Karpas-422 (cell line): ENCODE data around the gene SUPT6H. TPM values are rescaled to one million over a fixed set of nuclear protein-coding genes. Genes with fewer than 3 reads are reported as not detected.

Experiments
- DNase-seq: peaks from one replicate; pipeline ENCODE4 v3.0.0-alpha.2; 2015
- H2AFZ ChIP-seq: fragments of 200-600 bp; sonication (generic); 2 replicates; pipeline ENCODE4 v1.6.1; 2014; ENCODE audit warnings: antibody characterized with exemption, low read length, mixed read lengths
- H3K27ac ChIP-seq: fragments of 200-600 bp; sonication (generic); 2 replicates; pipeline ENCODE4 v1.5.1; 2014; ENCODE audit warnings: mild to moderate bottlenecking, low read length, moderate library complexity
- H3K27me3 ChIP-seq: fragments of 200-600 bp; sonication (generic); 2 replicates; pipeline ENCODE4 v1.6.1; 2014; ENCODE audit warnings: low read length, mixed read lengths
- H3K36me3 ChIP-seq: fragments of 200-600 bp; sonication (generic); 2 replicates; pipeline ENCODE4 v1.6.1; 2014; ENCODE audit warnings: low read length, mixed read lengths; ENCODE audit not compliant: insufficient read depth
- H3K4me1 ChIP-seq: fragments of 200-600 bp; sonication (generic); 2 replicates; pipeline ENCODE4 v1.6.1; 2014; ENCODE audit warnings: mild to moderate bottlenecking, low read length, mixed read lengths
- H3K4me2 ChIP-seq: fragments of 200-600 bp; sonication (generic); 2 replicates; pipeline ENCODE4 v1.6.1; 2014; ENCODE audit warnings: low read length, low read depth, mild to moderate bottlenecking; ENCODE audit not compliant: poor library complexity, severe bottlenecking
- H3K4me3 ChIP-seq: fragments of 200-600 bp; sonication (generic); 2 replicates; pipeline ENCODE4 v1.5.1; 2014; ENCODE audit warnings: mild to moderate bottlenecking, antibody characterized with exemption, low read length, mixed read lengths
- H3K79me2 ChIP-seq: fragments of 200-600 bp; sonication (generic); 2 replicates; pipeline ENCODE4 v1.6.1; 2014; ENCODE audit warnings: mild to moderate bottlenecking, low read length, mixed read lengths
- H3K9ac ChIP-seq: fragments of 200-600 bp; sonication (generic); 2 replicates; pipeline ENCODE4 v1.6.0; 2014; ENCODE audit warnings: low read length
- H3K9me2 ChIP-seq: fragments of 200-600 bp; sonication (generic), shearing (Covaris generic); replicated peaks from 2 replicates; pipeline ENCODE4 v1.6.0; 2014; ENCODE audit warnings: mild to moderate bottlenecking, low read length, moderate library complexity; ENCODE audit not compliant: insufficient read depth
- H3K9me3 ChIP-seq: fragments of 300-700, 200-600 bp; sonication (generic); 2 replicates; pipeline ENCODE4 v1.6.1; 2014; ENCODE audit warnings: low read length, mixed read lengths
- H4K20me1 ChIP-seq: fragments of 200-600 bp; sonication (generic); 2 replicates; pipeline ENCODE4 v1.6.1; 2014; ENCODE audit warnings: mild to moderate bottlenecking, antibody characterized with exemption, low read length, low read depth; ENCODE audit not compliant: insufficient read depth
- total RNA-seq: library from RNA; depleted of rRNA; stranded (reverse); fragments of >200 nt; shearing (Covaris generic); gene quantifications from 2 replicates; pipeline ENCODE4 v1.2.3, GENCODE V29; 2014; ENCODE audit warnings: low replicate concordance

Gene SUPT6H
- total RNA-seq, 1 experiment from 2014 or later = 91.5 TPM

- Histone ChIP-seq H3K36me3 (peaks cover 35% of the 10 kb centered on the region), H3K4me1 (peaks cover 66% of the 10 kb centered on the region), H3K79me2 (peaks cover 24% of the 10 kb centered on the region), H3K9me3 (no peaks in the 10 kb centered on the region), H4K20me1 (peaks cover 28% of the 10 kb centered on the region; the same call in 1 of the 2 replicates), H3K9me2 (no peaks in the 10 kb centered on the region), H3K27ac (peak overlapping the region; percentile 73), H3K9ac (peak overlapping the region; percentile 77), H2AFZ (no peak overlapping the region), H3K4me2 (peak overlapping the region; percentile 70), H3K4me3 (peak overlapping the region; percentile 65), H3K27me3 (no peaks in the 10 kb centered on the region)
- DNase-seq = peak; percentile 88
Measured at GRCh38 chr17:28725166-28725659, 63.2 kb downstream of the SUPT6H start.

- peak overlapping the region; percentile 73 for H3K27ac ChIP-seq
- H4K20me1 ChIP-seq = peaks cover 26% of the 10 kb centered on the region; the same call in 1 of the 2 replicates
- H3K9ac ChIP-seq = peak overlapping the region; percentile 77
- peak; percentile 92 for DNase-seq
- no peaks in the 10 kb centered on the region for H3K27me3 ChIP-seq
- peak overlapping the region; percentile 65 for H3K4me3 ChIP-seq
- peaks cover 66% of the 10 kb centered on the region for H3K4me1 ChIP-seq
- peaks cover 19% of the 10 kb centered on the region for H3K79me2 ChIP-seq
- no peaks in the 10 kb centered on the region for H3K9me2 ChIP-seq
- peaks cover 31% of the 10 kb centered on the region for H3K36me3 ChIP-seq
- no peak overlapping the region for H2AFZ ChIP-seq
- H3K4me2 ChIP-seq = peak overlapping the region; percentile 70
- no peaks in the 10 kb centered on the region for H3K9me3 ChIP-seq
Measured at GRCh38 chr17:28725660-28726225, 63.7 kb downstream of the SUPT6H start.

- H4K20me1 ChIP-seq = peaks cover 21% of the 10 kb centered on the region; the same call in 1 of the 2 replicates
- H3K9ac ChIP-seq = peak within 1 kb of the TSS; percentile 77
- H3K9me2 ChIP-seq = no peaks in the 10 kb centered on the region
- peak within 1 kb of the TSS; percentile 85 for H3K27ac ChIP-seq
- H3K4me3 ChIP-seq = peak within 1 kb of the TSS; percentile 81
- peaks cover 14% of the 10 kb centered on the region for H3K79me2 ChIP-seq
- peaks cover 65% of the 10 kb centered on the region for H3K4me1 ChIP-seq
- no peaks in the 10 kb centered on the region for H3K27me3 ChIP-seq
- H3K36me3 ChIP-seq = peaks cover 26% of the 10 kb centered on the region
- peak within 1 kb of the TSS; percentile 95; the same call in 1 of the 2 replicates for H2AFZ ChIP-seq
- DNase-seq = peak; percentile 94
- peak within 1 kb of the TSS; percentile 94 for H3K4me2 ChIP-seq
- H3K9me3 ChIP-seq = no peaks in the 10 kb centered on the region
Measured at GRCh38 chr17:28726226-28726626, 64.2 kb downstream of the SUPT6H start, which contains the start of gene TLCD1. TSS of gene TLCD1 (minus strand) at chr17:28726233. CDS start at chr17:28726097, 136 bp downstream.

- Histone ChIP-seq H3K27ac (peak overlapping the region; percentile 85), H3K4me3 (peak overlapping the region; percentile 81), H2AFZ (peak overlapping the region; percentile 95; the same call in 1 of the 2 replicates), H3K79me2 (peaks cover 8% of the 10 kb centered on the region), H3K27me3 (no peaks in the 10 kb centered on the region), H4K20me1 (peaks cover 15% of the 10 kb centered on the region; the same call in 1 of the 2 replicates), H3K36me3 (peaks cover 20% of the 10 kb centered on the region), H3K4me1 (peaks cover 59% of the 10 kb centered on the region), H3K4me2 (peak overlapping the region; percentile 94), H3K9ac (peak overlapping the region; percentile 77), H3K9me3 (no peaks in the 10 kb centered on the region), H3K9me2 (no peaks in the 10 kb centered on the region)
- peak; percentile 97 for DNase-seq
Measured at GRCh38 chr17:28726627-28727491, 64.9 kb downstream of the SUPT6H start.

- DNase-seq = peak; percentile 97
- no peaks in the 10 kb centered on the region for H3K9me3 ChIP-seq
- peaks cover 4% of the 10 kb centered on the region; the same call in 1 of the 2 replicates for H3K36me3 ChIP-seq
- no peaks in the 10 kb centered on the region for H3K9me2 ChIP-seq
- peak within 1 kb of the TSS; percentile 94 for H3K4me2 ChIP-seq
- H3K27me3 ChIP-seq = no peaks in the 10 kb centered on the region
- peaks cover 41% of the 10 kb centered on the region for H3K4me1 ChIP-seq
- H2AFZ ChIP-seq = peak within 1 kb of the TSS; percentile 90
- H3K9ac ChIP-seq = peak within 1 kb of the TSS; percentile 77
- H3K79me2 ChIP-seq = no peaks in the 10 kb centered on the region
- H3K27ac ChIP-seq = peak within 1 kb of the TSS; percentile 85
- 0 out of 2 replicates have a peak, but pooled peaks cover under 1% of the 10 kb centered on the region for H4K20me1 ChIP-seq
- H3K4me3 ChIP-seq = peak within 1 kb of the TSS; percentile 81
Measured at GRCh38 chr17:28728364-28729200, 66.6 kb downstream of the SUPT6H start, which contains the start of gene NEK8. TSS of gene NEK8 (plus strand) at chr17:28728788. CDS start at chr17:28728814, 26 bp downstream.

GRCh38 chr17:28729950-28730330, 67.9 kb downstream of the SUPT6H start:
- H3K4me3 ChIP-seq = no peak overlapping the region
- H2AFZ ChIP-seq = no peak overlapping the region
- DNase-seq = no peak
- H3K36me3 ChIP-seq = no peaks in the 10 kb centered on the region
- no peaks in the 10 kb centered on the region for H3K27me3 ChIP-seq
- no peak overlapping the region for H3K9ac ChIP-seq
- no peaks in the 10 kb centered on the region for H3K9me2 ChIP-seq
- no peaks in the 10 kb centered on the region for H3K79me2 ChIP-seq
- H4K20me1 ChIP-seq = no peaks in the 10 kb centered on the region
- H3K4me1 ChIP-seq = peaks cover 30% of the 10 kb centered on the region
- no peak overlapping the region for H3K27ac ChIP-seq
- H3K9me3 ChIP-seq = no peaks in the 10 kb centered on the region
- no peak overlapping the region for H3K4me2 ChIP-seq

- Histone ChIP-seq H3K79me2 (no peaks in the 10 kb centered on the region), H3K27ac (no peak overlapping the region), H3K4me3 (no peak overlapping the region), H3K9ac (no peak overlapping the region), H3K9me3 (no peaks in the 10 kb centered on the region), H4K20me1 (no peaks in the 10 kb centered on the region), H3K4me1 (peaks cover 19% of the 10 kb centered on the region), H3K9me2 (no peaks in the 10 kb centered on the region), H3K4me2 (no peak overlapping the region), H3K27me3 (no peaks in the 10 kb centered on the region), H3K36me3 (no peaks in the 10 kb centered on the region), H2AFZ (no peak overlapping the region)
- no peak for DNase-seq
Measured at GRCh38 chr17:28733346-28733745, 71.3 kb downstream of the SUPT6H start.
